A673 (cell line): ENCODE measurements around the gene TDG. TPM values are rescaled to one million over a fixed set of nuclear protein-coding genes. Genes with fewer than 3 reads are reported as not detected.

Experiments
- BruUV-seq: library from RNA; stranded (reverse); fragments of 400-500 nt; replicated peaks from 2 replicates; lab custom pipeline; 2021; lab: Mats Ljungman, UMichigan
- CTCF ChIA-PET: fragments of 300-600 bp; sonication (Branson Sonifier 250); formaldehyde crosslinking; loops from one replicate; lab custom pipeline; 2022; ENCODE audit warnings: antibody characterized with exemption; lab: Charles Lee
- POLR2A ChIA-PET: fragments of 300-600 bp; sonication (Branson Sonifier 250); formaldehyde crosslinking; loops from one replicate; lab custom pipeline; 2022; ENCODE audit warnings: antibody characterized with exemption; ENCODE audit not compliant: low non-redundant PET; lab: Charles Lee
- DNase-seq: peaks from one replicate; pipeline ENCODE4 v3.0.0-alpha.2; 2015; ENCODE audit warnings: low spot score
- H3K27ac ChIP-seq: fragments of 200-600 bp; sonication (generic); 2 replicates; pipeline ENCODE4 v1.5.1; 2016; ENCODE audit warnings: mixed run types, low read depth, mild to moderate bottlenecking, mixed read lengths, antibody characterized with exemption, low read length; ENCODE audit not compliant: poor library complexity, severe bottlenecking
- H3K27me3 ChIP-seq: fragments of 200-600 bp; sonication (generic); replicated peaks from 2 replicates; pipeline ENCODE4 v1.6.1; 2017; ENCODE audit warnings: mixed run types, low read depth, mild to moderate bottlenecking, mixed read lengths, antibody characterized with exemption, low read length; ENCODE audit not compliant: insufficient read depth, poor library complexity
- H3K36me3 ChIP-seq: fragments of 200-600 bp; sonication (generic); 2 replicates; pipeline ENCODE4 v1.6.1; 2016; ENCODE audit warnings: mixed run types, mild to moderate bottlenecking, mixed read lengths, antibody characterized with exemption, low read length; ENCODE audit not compliant: insufficient read depth, poor library complexity, severe bottlenecking
- H3K4me1 ChIP-seq: fragments of 200-600 bp; sonication (generic); 2 replicates; pipeline ENCODE4 v1.6.1; 2017; ENCODE audit warnings: mixed run types, mild to moderate bottlenecking, mixed read lengths, antibody characterized with exemption, low read length; ENCODE audit not compliant: insufficient read depth, poor library complexity, severe bottlenecking
- H3K4me3 ChIP-seq: fragments of 200-600 bp; sonication (generic); 2 replicates; pipeline ENCODE4 v1.5.1; 2016; ENCODE audit warnings: low read depth, mixed run types, mild to moderate bottlenecking, mixed read lengths, low read length; ENCODE audit not compliant: poor library complexity, severe bottlenecking
- H3K9me3 ChIP-seq: fragments of 200-600 bp; sonication (generic); 2 replicates; pipeline ENCODE4 v1.6.1; 2016; ENCODE audit warnings: mixed run types, low read depth, mild to moderate bottlenecking, mixed read lengths, antibody characterized with exemption, low read length; ENCODE audit not compliant: poor library complexity, severe bottlenecking
- CTCF ChIP-seq: fragments of 300-800, 200-600 bp; sonication (generic); conservative IDR thresholded peaks from 2 replicates; pipeline ENCODE4 v1.5.1; 2017; ENCODE audit warnings: low read depth, mild to moderate bottlenecking, antibody characterized with exemption, low read length, moderate library complexity, mixed read lengths
- EZH2 ChIP-seq: fragments of 200-600 bp; sonication (generic); IDR thresholded peaks from 2 replicates; pipeline ENCODE4 v1.6.1; 2017; ENCODE audit warnings: borderline replicate concordance, low read depth, mild to moderate bottlenecking, mixed read lengths, antibody characterized with exemption, low read length; ENCODE audit not compliant: poor library complexity, severe bottlenecking
- intact Hi-C: fragments of 100-400 bp; cut with micrococcal nuclease; formaldehyde crosslinking; loops from one replicate; pipeline ENCODE4 v1.10.0; 2022; ENCODE audit not compliant: unreplicated experiment
- total RNA-seq: library from RNA; stranded (reverse); gene quantifications from 2 replicates; pipeline ENCODE4 v1.2.3, GENCODE V29; 2021

TDG gene
- total RNA-seq, 1 experiment from 2014 or later: 59.4 TPM

GRCh38 chr12:103933237-103933636, 32.4 kb upstream of the TDG start:
- Histone ChIP-seq H3K4me1 (peaks cover 21% of the 10 kb centered on the region), H3K27ac (peak overlapping the region; percentile 4), H3K9me3 (no peaks in the 10 kb centered on the region), H3K27me3 (no peaks in the 10 kb centered on the region), H3K4me3 (peak overlapping the region; percentile 83), H3K36me3 (peaks cover 65% of the 10 kb centered on the region)
- TF ChIP-seq EZH2: no peak
- TF ChIP-seq CTCF: no peak
- intact Hi-C loops: no loop called here
- CTCF ChIA-PET: no interaction called here
- DNase-seq: peak; percentile 38
- POLR2A ChIA-PET: no interaction called here
- no TSS peak for BruUV-seq

- intact Hi-C loops: no loop called here
- Histone ChIP-seq H3K36me3 (peaks cover 99% of the 10 kb centered on the region), H3K27me3 (no peaks in the 10 kb centered on the region), H3K27ac (no peak overlapping the region), H3K4me1 (peaks cover 17% of the 10 kb centered on the region), H3K4me3 (no peak overlapping the region), H3K9me3 (no peaks in the 10 kb centered on the region)
- TF ChIP-seq EZH2 (no peak), CTCF (no peak)
- no peak for DNase-seq
- CTCF ChIA-PET: no interaction called here
- POLR2A ChIA-PET: no interaction called here
- no TSS peak for BruUV-seq
Observed at GRCh38 chr12:103936679-103937078, 29.0 kb upstream of the TDG start.

- intact Hi-C loops: loop anchor here (10.0 kb wide), 1 partner anchor 370 kb away; no protein-coding TSS in a partner anchor
- POLR2A ChIA-PET: no interaction called here
- H3K27me3 ChIP-seq: no peaks in the 10 kb centered on the region
- no peaks in the 10 kb centered on the region for H3K9me3 ChIP-seq
- H3K4me1 ChIP-seq: no peaks in the 10 kb centered on the region
- no peak for DNase-seq
- CTCF ChIA-PET: no interaction called here
- TF ChIP-seq CTCF: no peak
- no peak for TF ChIP-seq EZH2
- BruUV-seq: no TSS peak
- H3K27ac ChIP-seq: no peak overlapping the region
- H3K36me3 ChIP-seq: peaks cover 100% of the 10 kb centered on the region
- H3K4me3 ChIP-seq: no peak overlapping the region
Observed at GRCh38 chr12:103944964-103945363, 20.7 kb upstream of the TDG start.
